HG02885 (cell line): ENCODE results near the gene LOX.

Experiments used
- ATAC-seq: cut with Tn5 transposase; IDR thresholded peaks from one replicate; pipeline ENCODE4 v1.9.1; 2021; ENCODE audit warnings: mild to moderate bottlenecking; ENCODE audit not compliant: unreplicated experiment, poor library complexity

The LOX gene

GRCh38 chr5:122078116-122079110 is at the start of gene LOX:
LOX (minus strand) TSS chr5:122078259; CDS start chr5:122077985, 274 bp downstream.
- no peak for ATAC-seq

- no peak for ATAC-seq
Observed at GRCh38 chr5:122126756-122127321, 48.8 kb upstream of the LOX start.

- no peak for ATAC-seq
Observed at GRCh38 chr5:122126177-122126755, 48.2 kb upstream of the LOX start.

- ATAC-seq = no peak
Observed at GRCh38 chr5:122124766-122125165, 46.7 kb upstream of the LOX start.

GRCh38 chr5:122121479-122122465 is 43.7 kb upstream of the LOX start:
- no peak for ATAC-seq

GRCh38 chr5:122120957-122121356 is 42.9 kb upstream of the LOX start:
- ATAC-seq = no peak

GRCh38 chr5:122120493-122120892 is 42.4 kb upstream of the LOX start:
- ATAC-seq = no peak

GRCh38 chr5:122119205-122119604 is 41.1 kb upstream of the LOX start:
- no peak for ATAC-seq

GRCh38 chr5:122118356-122118948 is 40.4 kb upstream of the LOX start:
- ATAC-seq = no peak

- no peak for ATAC-seq
Observed at GRCh38 chr5:122114501-122114900, 36.4 kb upstream of the LOX start.

GRCh38 chr5:122112733-122113558 is 34.9 kb upstream of the LOX start:
- no peak for ATAC-seq

GRCh38 chr5:122112063-122112462 is 34.0 kb upstream of the LOX start:
- no peak for ATAC-seq

GRCh38 chr5:122111460-122111859 is 33.4 kb upstream of the LOX start:
- no peak for ATAC-seq

GRCh38 chr5:122110987-122111386 is 32.9 kb upstream of the LOX start:
- ATAC-seq = no peak

- no peak for ATAC-seq
Observed at GRCh38 chr5:122107016-122107415, 29.0 kb upstream of the LOX start.

- ATAC-seq = no peak
Observed at GRCh38 chr5:122105909-122106308, 27.9 kb upstream of the LOX start.

- ATAC-seq = no peak
Observed at GRCh38 chr5:122102825-122103224, 24.8 kb upstream of the LOX start.

GRCh38 chr5:122101636-122102285 is 23.7 kb upstream of the LOX start:
- ATAC-seq = peak; percentile 82
